Breast epithelium (tissue), 4 donors: ENCODE data around the gene SHC3. TPM values are rescaled to one million over a fixed set of nuclear protein-coding genes. Genes with fewer than 3 reads are reported as not detected.
A peak's percentile ranks its signal among the peaks of the same experiment; 100 is the strongest.

ENCODE experiments used
- DNase-seq, 2 donors: peaks; one replicate each; pipeline ENCODE4 v3.0.0-alpha.2; 2019; ENCODE audit warnings: low spot score in 2 of 2
- H3K27ac ChIP-seq, 2 donors: fragments of 200-600 bp; sonication (generic) in 1 of 2; one replicate each; pipeline ENCODE4 v1.5.1; 2016 to 2019; ENCODE audit warnings: mild to moderate bottlenecking in 1 of 2
- H3K27me3 ChIP-seq, 2 donors: fragments of 200-600 bp; sonication (generic) in 1 of 2; one replicate each; pipeline versions ENCODE4 v1.5.1 to v1.6.0; 2017 to 2019; ENCODE audit warnings: control low read depth in 1 of 2, mild to moderate bottlenecking in 1 of 2
- H3K36me3 ChIP-seq: fragments of 200-600 bp; one replicate; pipeline ENCODE4 v1.5.1; 2019
- H3K4me1 ChIP-seq, 2 donors: fragments of 200-600 bp; sonication (generic); one replicate each; pipeline ENCODE4 v1.5.1; 2016 to 2019; ENCODE audit warnings: control low read depth in 1 of 2
- H3K4me3 ChIP-seq, 3 donors: fragments of 200-600 bp; sonication (generic); 1 replicate in 2 of 3; 2 replicates in 1 of 3; pipeline ENCODE4 v1.5.1; 2016 to 2019; ENCODE audit warnings: mild to moderate bottlenecking in 3 of 3, moderate library complexity in 2 of 3
- H3K9me3 ChIP-seq, 2 donors: fragments of 200-600 bp; sonication (generic) in 1 of 2; one replicate each; pipeline ENCODE4 v1.5.1; 2016 to 2019; ENCODE audit warnings: control low read depth in 1 of 2
- CTCF ChIP-seq, 3 donors: fragments of 450-650 bp; IDR thresholded peaks; one replicate each; pipeline ENCODE4 v1.5.1; 2016 to 2017; ENCODE audit warnings: antibody characterized with exemption in 3 of 3, mild to moderate bottlenecking in 3 of 3, moderate library complexity in 3 of 3
- POLR2A ChIP-seq: fragments of 450-650 bp; IDR thresholded peaks from one replicate; pipeline ENCODE4 v1.6.1; 2016; ENCODE audit warnings: antibody characterized with exemption, mild to moderate bottlenecking, moderate library complexity
- POLR2AphosphoS5 ChIP-seq, 3 donors: sonication (generic); formaldehyde crosslinking; IDR thresholded peaks; one replicate each; pipeline ENCODE4 v1.6.1; 2017; ENCODE audit warnings: antibody characterized with exemption in 3 of 3
- intact Hi-C: fragments of 100-400 bp; cut with DNase I; formaldehyde crosslinking; loops from one replicate; pipeline ENCODE4 v1.15.1; 2023; ENCODE audit warnings: low total_unique reads
- total RNA-seq, 3 donors: library from RNA; depleted of rRNA; stranded (reverse); fragments of >200 nt; gene quantifications; one replicate each; pipeline ENCODE4 v1.1.0, GENCODE V29; 2016

Gene SHC3
- total RNA-seq, 3 donors from 2014 or later: 1.0 to 6.7 (median 2.3) TPM

GRCh38 chr9:89179540-89179894 is 899 bp upstream of the SHC3 start:
- intact Hi-C loops: no loop called here
- H3K27me3 ChIP-seq: peaks cover 7 to 16% of the 10 kb centered on the region in 2 donors
- peak overlapping the region; percentile 69 to 76 for H3K27ac ChIP-seq
- peak overlapping the region; percentile 30 to 61 (median 45) for H3K4me3 ChIP-seq
- H3K4me1 ChIP-seq: peaks cover 0 to 5% of the 10 kb centered on the region in 2 donors
- H3K9me3 ChIP-seq: no peaks in the 10 kb centered on the region
- no peak for DNase-seq
- no peak for TF ChIP-seq POLR2AphosphoS5 (IDR thresholded peaks at IDR 0.05)
- no peak for TF ChIP-seq CTCF (IDR thresholded peaks at IDR 0.05)
- no peak for TF ChIP-seq POLR2A
- no peaks in the 10 kb centered on the region for H3K36me3 ChIP-seq

- Histone ChIP-seq H3K4me3 (peak overlapping the region; percentile 47 to 65 (median 59)), H3K36me3 (no peaks in the 10 kb centered on the region), H3K27ac (no peak overlapping the region), H3K9me3 (no peaks in the 10 kb centered on the region), H3K4me1 (peaks cover 0 to 5% of the 10 kb centered on the region in 2 donors), H3K27me3 (peaks cover 7 to 16% of the 10 kb centered on the region in 2 donors)
- intact Hi-C loops: no loop called here
- DNase-seq: no peak
- TF ChIP-seq POLR2AphosphoS5 (IDR thresholded peaks at IDR 0.05): no peak
- TF ChIP-seq CTCF (IDR thresholded peaks at IDR 0.05): no peak
- TF ChIP-seq POLR2A: no peak
Measured at GRCh38 chr9:89178830-89179539, 367 bp upstream of the SHC3 start.

- Histone ChIP-seq H3K9me3 (no peaks in the 10 kb centered on the region), H3K36me3 (no peaks in the 10 kb centered on the region), H3K4me3 (peak overlapping the region; percentile 47 to 65 (median 59)), H3K4me1 (peaks cover 0 to 5% of the 10 kb centered on the region in 2 donors), H3K27ac (no peak overlapping the region), H3K27me3 (peaks cover 7 to 16% of the 10 kb centered on the region in 2 donors)
- intact Hi-C loops: no loop called here
- no peak for DNase-seq
- TF ChIP-seq CTCF (IDR thresholded peaks at IDR 0.05): no peak
- no peak for TF ChIP-seq POLR2AphosphoS5 (IDR thresholded peaks at IDR 0.05)
- TF ChIP-seq POLR2A: no peak
Measured at GRCh38 chr9:89177012-89177943, 1.3 kb downstream of the SHC3 start.

- no peaks in the 10 kb centered on the region for H3K36me3 ChIP-seq
- no peak overlapping the region for H3K27ac ChIP-seq
- peaks cover 7 to 16% of the 10 kb centered on the region in 2 donors for H3K27me3 ChIP-seq
- intact Hi-C loops: no loop called here
- H3K4me1 ChIP-seq: peaks cover 0 to 5% of the 10 kb centered on the region in 2 donors
- no peaks in the 10 kb centered on the region for H3K9me3 ChIP-seq
- no peak for DNase-seq
- peak overlapping the region in 1 of 3 donors; percentile 59 for H3K4me3 ChIP-seq
- TF ChIP-seq CTCF (IDR thresholded peaks at IDR 0.05): no peak
- no peak for TF ChIP-seq POLR2AphosphoS5 (IDR thresholded peaks at IDR 0.05)
- TF ChIP-seq POLR2A: no peak
Measured at GRCh38 chr9:89175828-89176261, 2.8 kb downstream of the SHC3 start.
